Stimulated activated CD4-positive, alpha-beta T cell treated with anti-CD3 and anti-CD28 coated beads, Interleukin-2, amount 100 ng/mL, for 48 hours (primary cell): ENCODE measurements around the gene TP73.
A peak's percentile ranks its signal among the peaks of the same experiment; 100 is the strongest.

Experiments used
- DNase-seq, 2 donors: peaks; one replicate each; pipeline ENCODE4 v3.0.0-alpha.2; 2020

The TP73 gene

DNA sequence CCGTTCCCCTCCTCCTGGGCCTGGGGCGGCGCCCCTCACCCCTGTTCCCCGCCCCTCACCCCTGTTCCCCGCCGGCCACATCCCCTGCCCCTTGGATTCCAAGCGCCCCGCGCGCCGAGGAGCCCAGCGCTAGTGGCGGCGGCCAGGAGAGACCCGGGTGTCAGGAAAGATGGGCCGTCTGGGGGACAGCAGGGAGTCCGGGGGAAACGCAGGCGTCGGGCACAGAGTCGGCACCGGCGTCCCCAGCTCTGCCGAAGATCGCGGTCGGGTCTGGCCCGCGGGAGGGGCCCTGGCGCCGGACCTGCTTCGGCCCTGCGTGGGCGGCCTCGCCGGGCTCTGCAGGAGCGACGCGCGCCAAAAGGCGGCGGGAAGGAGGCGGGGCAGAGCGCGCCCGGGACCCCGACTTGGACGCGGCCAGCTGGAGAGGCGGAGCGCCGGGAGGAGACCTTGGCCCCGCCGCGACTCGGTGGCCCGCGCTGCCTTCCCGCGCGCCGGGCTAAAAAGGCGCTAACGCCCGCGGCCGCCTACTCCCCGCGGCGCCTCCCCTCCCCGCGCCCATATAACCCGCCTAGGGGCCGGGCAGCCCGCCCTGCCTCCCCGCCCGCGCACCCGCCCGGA lies at the start of gene TP73:
Gene TP73, plus strand, starts transcription at position 587 of the 618 bp plus-strand sequence. CDS start 29,850 bp downstream, outside the sequence.
- DNase-seq: no peak

DNA sequence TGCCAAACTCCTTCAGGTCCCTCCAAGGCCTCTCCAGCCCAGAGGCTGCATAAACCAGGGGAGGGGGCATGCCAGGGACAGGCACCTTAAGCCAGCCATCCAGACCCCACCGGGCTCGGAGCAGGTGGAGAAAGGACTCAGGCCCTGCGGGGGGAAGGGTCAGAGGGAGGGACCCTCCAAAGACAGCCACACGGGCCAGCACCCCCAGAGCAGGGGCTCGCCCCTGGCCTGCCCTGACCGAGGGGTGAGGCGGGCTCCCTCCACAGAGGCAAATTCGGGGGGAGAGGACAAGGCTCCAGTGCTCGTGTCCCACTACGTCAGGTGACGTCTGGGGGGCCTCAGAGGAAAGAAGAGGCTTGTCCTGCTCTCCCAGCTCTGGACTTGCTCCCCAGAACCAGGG lies 49.2 kb upstream of the TP73 start:
- no peak for DNase-seq

DNA sequence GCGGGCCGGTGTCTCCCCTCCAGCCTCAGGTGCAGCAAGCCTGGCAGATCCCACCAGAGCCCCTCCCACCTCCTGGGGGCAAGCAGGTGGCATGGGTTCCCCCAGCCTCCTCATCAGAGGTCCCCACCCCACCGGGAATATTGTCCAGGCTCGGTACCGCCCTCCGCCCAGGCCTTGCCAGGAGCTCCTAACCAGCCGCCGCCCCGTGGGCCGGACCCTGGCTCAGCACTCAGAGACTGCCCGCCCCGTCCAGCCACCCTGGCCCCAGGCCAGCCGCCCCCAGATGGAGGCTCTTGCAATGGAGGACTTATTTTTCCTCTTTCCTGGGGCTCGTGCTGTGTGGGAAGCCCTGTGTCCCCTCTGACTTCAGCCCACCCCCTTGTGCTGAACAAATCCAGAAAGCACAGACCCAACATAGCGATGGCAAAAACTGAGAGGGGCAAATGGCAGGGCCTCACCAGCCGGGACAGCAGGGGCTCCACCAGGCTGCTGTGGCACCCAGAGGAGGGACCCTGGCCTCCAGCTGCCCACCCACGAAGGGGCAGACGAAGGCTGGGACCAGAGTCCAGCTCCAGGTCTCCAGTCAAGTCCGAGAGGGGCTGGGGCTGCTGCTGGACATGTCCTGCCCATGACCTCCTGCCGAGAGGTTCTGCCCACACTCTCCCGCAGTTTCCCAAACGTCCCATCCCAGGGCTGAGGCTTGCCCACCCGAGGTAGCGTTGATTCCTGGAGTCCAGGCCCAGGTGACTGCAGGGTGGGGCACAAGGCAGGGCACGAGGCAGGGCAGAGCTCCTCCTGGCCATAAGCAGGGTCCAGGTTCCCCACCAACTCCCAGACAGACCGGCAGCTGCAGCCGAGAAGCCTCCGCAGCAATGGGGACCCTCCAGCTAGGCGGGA lies 48.5 kb upstream of the TP73 start:
- no peak for DNase-seq

DNA sequence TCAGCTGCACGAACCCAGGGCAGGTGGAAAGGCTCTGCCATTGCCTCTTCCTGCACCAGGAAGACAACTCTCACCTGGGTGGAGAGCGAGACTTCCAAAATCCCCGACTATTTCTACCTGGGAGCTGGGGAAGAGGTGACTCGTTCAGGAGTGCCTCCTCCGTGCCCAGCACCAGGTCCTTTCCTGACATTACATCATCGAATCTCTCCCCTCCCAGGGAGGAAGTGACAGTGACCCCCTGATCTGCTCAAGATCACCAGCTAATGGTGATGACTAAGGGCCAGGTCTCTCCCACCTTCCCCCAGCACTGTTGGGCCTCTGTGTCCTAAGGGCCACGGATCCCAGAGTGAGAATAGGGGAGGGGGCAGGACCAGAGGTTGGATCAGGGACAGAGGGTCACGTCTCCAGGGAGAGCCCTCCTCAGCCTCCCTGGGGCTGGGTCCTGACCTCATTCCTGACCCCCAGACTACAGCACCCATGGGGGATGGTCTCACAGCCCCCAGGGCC lies 47.8 kb upstream of the TP73 start:
- no peak for DNase-seq

DNA sequence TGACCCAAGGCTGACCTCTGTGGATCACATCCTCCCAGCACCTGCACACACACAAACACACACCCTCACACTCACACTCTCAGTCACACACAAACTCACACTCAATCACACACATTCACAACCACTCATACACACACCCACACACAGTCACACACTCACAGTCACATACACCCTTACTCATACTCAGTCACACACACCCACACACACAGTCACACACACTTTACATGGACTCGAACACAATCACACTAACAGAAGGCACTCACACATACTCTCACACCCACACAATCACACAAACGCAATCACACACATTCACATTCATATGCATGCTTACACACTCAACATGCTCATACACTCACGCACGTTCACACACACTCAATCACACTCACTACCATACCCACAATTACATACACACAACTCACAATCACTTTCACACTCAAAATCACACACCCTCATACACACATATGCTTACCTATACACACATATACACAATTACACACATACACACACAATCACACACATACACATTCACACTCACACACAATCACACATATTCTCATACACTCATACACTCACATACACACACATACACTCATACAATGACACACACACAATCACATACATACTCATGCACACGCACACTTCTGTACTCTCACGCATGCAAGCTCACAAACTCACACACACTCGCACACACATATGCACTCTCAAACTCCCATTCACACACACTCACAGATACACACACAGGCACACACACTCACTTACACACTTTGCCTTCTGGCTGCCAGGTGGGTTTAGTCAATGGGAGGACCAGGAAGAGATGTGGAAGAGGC lies 47.1 kb upstream of the TP73 start:
- DNase-seq: no peak

DNA sequence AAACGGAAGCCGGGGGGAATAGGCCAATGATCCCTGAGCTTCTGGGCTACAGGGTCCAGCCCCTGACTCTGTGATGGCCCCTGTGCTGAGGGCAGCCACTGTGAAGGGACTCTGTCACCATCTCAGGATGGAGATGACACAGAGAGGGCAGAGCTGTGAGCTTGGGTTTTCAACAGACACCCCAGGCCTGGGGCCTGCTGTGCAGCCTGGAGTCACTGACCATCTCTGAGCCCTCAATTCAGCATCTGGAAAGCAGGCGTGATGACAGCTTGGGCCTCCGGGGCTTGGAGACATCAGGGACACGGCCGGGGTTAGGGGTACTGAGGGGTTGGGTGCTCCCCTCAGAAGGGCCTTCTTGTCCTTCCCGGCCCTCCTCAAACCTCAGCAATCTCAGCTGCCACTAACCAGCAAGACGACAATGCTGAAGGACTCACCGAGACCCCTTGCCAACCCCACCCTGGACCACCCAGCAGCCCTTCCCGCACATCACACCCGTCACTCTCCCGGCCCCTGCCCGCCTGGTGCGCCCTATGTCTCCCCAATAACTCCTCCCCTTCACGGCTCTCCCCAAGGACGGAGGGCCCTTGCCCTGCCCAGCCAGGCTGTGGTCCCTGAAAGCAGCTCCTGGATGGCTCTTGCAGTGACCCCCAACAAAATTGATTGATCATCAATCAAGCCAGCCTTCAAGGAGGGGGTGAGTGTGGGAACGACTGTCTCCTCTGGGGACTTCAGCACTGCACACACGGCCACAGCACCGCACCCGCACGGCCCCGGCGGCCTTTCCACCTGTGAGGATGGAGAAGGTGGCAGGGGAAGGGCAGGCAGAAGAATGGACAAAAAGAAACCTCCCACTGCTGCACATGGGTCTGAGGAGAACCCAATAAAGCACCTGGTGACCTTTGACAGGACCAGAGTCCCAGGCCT lies 45.3 kb upstream of the TP73 start:
- no peak for DNase-seq

DNA sequence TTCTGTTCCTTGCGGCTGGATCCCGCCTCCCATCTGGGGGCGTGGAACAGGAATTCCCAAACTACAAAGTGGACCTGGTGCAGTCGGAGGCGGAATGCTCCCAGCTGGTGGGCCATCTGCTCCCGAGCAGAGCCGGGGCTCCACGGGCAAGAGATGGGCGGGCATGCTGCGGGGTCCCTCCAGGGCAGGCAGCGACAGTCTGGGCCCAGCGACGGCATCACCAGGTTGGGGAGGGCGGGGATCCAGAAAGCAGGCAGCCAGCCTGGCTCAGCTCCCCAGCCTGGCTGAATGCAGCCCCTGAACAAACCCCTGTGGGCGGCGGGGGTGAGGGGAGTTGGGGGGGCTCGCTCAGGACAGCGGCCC lies 44.6 kb upstream of the TP73 start:
- no peak for DNase-seq

DNA sequence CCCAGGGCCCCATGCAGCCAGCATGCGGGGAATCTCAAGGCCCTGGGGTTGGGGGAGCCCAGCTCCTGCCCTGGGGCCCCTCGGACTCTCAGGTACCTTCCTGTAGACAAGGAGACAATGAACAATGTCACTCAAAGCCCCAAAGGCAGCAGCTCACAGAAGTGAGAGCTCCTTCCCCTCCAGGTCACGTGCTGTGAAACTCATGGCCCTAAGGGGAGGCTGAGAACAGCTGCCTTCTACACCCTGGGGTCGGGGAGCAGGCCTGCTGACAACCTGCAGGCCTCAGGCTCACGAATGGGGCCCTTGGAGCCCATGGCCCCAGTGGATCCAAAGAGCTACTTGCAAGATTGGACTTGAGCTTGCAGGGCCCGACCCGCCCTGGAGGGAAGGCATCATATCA lies 44.2 kb upstream of the TP73 start:
- no peak for DNase-seq

DNA sequence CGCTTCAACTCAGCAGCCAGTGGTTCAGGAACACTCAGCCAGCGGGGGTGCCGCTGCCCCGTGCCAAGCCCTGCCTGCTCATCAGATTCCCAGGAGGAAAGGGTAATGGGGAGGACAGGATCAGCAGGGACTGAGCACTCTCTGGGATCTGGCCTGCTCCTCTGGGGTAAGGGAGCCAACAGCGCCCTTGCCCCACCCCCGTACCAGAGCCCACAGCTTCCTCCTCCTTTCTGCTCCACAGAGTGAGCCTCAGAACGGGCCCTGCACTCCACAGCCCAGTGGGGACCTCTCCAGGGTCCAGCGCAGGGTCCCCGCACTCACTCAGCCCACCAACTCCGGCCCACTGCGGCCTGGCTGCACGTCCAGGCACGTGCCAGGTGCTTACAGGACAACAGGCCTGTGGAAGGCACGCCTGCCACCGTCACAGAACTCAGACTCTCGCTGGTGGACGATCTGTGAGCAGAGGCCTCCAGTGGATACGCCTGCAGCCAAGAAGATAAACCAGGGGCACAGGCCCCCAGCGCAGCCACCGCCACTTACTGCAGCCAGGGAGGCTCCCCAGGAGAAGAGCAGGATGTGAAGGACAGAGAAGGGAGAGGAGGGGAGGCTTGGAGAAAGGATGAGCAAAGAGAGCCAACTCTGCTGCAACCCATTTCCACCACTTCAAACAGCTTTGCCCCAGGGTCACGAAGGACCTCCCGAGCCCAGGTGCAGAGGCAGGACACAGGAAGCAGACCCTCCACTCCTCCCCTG lies 43.1 kb upstream of the TP73 start:
- DNase-seq: no peak

DNA sequence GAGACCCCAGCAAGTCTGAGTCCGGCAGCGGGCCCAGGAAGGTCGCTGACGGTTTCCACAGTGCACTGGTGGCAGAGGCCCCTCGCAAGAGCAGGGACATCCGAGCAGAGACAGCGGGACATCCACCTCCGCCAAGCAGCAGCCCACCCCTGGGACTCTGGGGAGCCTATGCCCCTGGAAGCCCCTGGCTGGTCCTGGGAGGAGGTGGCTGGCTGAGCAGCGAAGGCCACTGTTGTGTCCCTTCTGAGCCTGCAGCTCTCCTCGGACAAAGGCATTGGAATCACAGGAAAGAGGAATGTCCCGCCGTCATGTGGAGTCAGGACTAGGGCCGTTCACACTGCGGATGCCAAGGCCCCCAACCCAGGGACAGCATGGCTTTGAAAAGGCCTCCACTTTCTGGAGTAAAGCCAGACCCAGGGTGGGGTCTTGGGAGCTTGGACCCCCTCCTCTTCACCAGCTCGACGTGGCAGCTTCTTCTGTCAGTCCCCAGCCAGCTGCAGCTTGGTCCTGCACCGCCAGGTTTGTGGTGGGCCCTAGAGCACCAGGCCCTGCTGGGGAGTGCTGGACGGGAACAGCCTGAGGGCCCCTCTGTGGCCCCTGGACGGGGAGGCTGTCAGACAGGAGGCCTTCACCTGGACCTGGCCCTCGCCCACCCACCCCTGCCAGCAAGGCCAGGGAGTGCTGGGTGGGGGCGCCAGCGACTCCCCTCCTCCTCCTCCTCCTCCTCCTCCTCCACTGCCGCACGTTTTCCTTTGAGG lies 42.4 kb upstream of the TP73 start:
- no peak for DNase-seq

DNA sequence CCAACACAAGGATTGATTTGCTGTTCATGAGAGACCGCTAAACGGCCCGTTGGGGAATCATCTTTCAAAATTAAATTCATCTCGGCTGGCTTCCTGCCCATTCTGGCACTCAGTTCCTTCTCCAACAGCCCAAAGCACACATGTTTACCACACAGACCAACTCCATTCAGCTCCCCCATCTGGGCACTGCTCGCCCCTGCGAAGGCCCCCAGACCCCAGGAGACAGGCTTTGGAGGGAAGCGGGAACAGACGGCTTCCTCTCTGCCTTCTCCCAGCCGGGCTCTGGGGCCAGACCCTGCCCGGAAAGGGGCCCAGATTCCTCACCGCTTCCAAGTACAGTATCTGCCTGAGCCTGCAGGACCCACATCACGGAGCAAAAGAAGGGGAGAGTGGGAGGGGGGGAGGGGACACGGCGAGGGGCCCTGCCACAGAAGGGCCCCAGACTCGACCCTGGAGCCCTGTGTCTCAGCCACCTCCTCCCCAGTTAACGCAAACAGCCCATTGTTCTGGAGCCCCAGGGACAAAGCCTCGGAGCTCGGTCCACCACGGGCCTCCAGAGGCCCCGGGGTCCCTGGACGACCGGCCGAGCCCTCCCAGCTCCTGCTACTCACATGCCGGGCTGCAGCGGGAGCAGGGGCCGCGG lies 41.7 kb upstream of the TP73 start:
- DNase-seq: no peak

DNA sequence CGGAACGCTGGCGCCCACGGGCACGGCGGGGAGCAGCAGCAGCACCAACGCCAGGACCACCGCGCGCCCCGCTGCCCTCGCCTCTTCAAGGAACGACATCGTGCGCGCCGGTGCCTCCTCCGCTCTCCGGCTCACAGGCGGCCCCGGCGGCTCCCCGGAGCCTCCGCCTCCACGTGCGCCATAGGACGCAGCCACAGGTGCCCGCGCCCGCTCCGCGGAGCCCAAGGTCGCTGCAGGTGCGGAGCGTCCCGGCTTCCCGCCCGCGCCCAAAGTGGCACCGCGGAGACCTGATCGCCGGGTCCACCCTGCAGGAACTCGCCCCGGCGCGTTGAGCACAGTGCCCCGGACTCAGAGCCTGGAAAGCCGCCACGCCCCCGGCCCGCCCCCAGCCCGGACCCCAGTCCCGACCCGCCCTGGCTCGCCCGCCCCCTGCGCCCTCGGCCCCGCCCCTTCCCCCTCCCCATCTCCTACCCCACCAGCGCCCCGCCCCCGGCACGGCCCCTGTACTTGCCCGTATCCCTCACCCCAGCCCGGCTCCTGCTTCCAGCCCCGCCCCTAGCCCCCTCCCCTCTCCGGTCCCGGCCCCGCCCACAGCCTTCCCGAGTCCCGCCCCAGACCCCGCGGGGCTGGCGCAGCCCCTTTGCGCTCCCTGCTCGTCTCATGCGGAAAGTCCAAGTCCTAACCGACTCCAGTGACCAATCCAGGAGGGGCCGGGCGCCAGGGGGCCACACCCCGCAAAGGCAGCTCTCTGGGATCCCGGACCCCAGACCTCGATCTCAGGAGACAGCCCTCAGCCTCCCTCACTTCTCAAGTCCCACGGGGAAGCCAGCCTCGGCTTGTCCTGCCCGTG lies 40.9 kb upstream of the TP73 start, which contains the start of gene MEGF6:
Gene MEGF6, minus strand, starts transcription at position 339 of the 850 bp plus-strand sequence. Its CDS starts 240 bp downstream, at position 99.
- DNase-seq: peak; percentile 50 to 54

DNA sequence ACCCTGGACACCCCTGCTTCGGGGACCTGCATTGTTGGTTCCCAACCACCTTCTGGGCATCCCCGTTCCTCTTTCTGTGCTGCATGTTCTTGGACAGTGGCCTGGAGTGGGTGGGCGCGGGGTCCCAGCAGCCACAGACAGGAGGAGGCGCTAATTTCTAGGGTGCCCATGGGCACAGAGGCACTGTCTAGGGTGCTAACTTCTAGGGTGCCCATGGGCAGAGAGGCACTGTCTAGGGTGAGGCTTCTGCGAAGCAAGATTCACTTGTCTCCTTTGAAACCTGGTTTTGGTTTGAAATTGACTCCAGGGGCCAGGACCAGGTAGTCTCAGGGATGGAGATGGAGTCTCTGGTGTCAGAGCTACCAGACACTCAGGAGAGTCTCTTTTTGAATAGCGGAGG lies 40.2 kb upstream of the TP73 start:
- no peak for DNase-seq

DNA sequence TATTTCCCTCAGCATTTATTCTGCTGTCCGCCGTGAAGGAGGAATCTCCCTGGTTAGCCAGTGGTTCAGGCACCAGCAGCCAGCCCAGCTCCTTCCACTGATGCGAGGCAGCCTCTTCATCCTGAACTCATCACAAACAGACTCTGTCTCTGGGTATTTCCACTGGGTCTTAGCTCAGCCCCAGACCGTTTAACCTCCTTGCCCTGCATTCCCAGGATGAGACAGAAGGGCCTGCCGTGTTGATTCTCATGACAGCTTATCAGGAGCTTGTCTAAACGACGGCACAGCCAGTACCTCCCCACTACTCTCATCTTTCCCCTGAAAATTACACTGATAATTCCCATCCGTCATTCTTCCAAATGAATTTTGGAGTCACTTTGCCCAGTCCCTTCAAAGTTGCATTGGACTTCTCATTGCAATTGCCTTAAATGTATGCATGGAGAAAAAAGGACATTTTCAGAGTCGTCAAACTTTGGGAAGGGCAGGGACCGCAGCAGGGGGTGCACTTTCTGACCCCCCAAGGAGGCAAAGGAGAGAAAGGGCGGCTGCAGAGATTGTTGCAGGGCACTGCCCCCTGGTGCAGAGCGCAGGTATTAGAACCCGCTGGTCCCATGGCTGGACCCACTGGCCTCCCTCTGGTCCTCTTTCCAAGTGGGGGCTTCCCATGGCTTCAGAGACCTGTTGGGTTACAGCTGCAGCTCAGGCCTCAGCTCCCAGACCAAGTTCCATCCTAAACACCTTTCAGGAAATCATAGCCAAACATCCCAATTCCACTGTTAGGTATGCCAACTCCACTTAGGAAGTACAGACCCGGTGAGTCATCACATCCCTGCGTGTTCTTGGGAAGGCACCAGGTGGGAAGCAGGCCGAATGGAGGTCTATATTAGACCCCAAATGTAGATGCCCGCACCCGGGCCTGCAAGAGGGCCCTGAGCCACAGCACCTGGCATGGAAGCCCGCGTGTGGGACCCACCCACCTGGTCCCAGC lies 37.3 kb upstream of the TP73 start:
- DNase-seq: no peak

DNA sequence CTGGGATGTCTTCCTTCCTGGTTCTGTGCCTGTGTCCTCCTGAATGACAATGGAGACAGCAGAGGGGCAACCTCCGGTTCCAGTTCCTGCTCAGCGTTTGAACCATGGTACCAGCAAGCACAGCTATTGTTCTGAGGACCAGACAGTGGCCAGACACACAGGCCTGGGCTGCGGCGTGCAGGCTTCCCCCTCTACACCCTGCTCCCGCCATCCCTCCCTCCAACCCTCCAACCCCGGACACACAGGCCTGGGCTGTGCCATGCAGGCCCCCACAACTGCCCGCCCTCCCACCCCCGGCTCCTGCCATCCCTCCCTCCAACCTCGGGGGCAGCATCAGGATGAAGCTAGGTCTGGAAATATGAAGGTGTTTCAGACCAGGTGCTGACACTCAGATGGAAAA lies 35.5 kb upstream of the TP73 start:
- no peak for DNase-seq

DNA sequence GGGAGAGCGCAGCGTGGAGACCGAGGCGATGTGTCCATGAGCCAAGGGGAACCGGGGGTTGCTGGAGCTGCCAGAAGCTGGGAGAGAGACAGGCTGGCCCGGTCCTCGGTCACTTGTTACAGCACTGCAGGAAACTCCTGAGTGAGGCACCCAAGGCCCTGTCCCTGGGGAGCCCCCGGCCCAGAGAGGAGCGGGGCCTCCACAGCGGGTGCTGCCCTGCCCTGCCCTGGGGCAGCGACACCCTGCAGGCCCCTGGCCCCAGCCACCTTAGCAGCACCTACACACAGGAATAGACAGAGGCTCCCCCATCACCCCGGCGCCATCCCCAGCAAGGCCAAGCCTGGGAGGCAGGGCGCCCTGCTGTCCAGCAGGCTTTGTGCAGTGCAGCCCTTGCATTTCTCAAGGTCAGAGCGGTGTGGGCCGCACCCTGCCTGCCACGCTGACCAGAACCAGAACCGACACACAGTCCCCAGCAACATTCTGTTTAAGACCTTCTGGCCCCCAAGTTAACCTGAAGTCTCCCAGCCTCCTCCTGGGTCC lies 34.4 kb upstream of the TP73 start:
- no peak for DNase-seq

DNA sequence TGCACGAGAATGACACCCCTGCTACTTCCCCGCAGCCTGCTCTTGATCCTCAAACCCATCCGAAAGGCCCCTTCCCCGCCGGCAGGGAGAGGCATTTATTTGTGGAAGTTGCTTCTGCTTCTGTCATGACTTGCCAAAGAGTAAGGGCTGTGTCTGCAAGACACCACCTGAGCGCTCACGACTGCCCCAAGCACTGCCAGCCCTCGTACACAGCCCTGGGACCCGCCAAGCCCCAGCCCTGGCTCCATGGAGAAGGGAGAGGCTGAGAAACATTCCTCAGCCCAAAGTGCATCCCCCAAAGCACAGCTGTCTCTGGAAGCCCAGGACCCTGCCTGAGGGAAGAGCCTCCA lies 33.8 kb upstream of the TP73 start:
- DNase-seq: no peak
